ENCODE data around the gene TPK1. TPM values are rescaled to one million over a fixed set of nuclear protein-coding genes. Genes with fewer than 3 reads are reported as not detected.

Gene TPK1
- total and polyA plus RNA-seq, 2 of the 8 experiments (the other 6 are each of a cell fraction or from before 2014, with no cell fraction given), result 1.9 to 2.7 TPM

DNA sequence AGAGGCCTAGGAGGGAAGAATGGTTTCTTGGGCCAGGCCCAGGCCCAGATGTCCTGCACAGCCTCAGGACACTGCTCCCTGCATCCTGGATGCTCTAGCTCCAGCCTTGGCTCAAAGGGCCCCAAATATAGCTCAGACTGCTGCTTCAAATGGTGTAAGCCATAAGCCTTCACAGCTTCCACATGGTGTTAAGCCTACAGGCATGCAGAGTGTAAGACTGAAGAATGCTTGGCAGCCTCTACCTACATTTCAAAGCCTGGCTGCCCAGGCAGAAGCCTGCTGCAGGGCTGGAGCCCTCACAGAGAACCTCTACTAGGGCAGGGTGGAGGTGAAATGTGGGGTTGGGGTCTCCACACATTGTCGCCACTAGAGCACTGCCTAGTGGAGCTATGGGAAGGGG lies 118.1 kb downstream of the TPK1 start:
- Histone ChIP-seq H3K14ac (ENCODE audit: insufficient read length) (no peak overlapping the region), H2BK15ac (ENCODE audit: low read length) (no peak overlapping the region), H3K4me3 (ENCODE audit: extremely low read depth in 1 of 4, insufficient read depth in 2 of 4, low read depth in 3 of 4, low read length in 4 of 4) (no peak overlapping the region), H2BK120ac (replicated peaks; ENCODE audit: low read depth, low read length) (no peak overlapping the region), H3K36me3 (ENCODE audit: control insufficient read depth in 2 of 4, insufficient read depth in 4 of 4, low read length in 3 of 4) (no peaks in the 10 kb centered on the region), H3K4me1 (replicated peaks in 1 of 4; ENCODE audit: control insufficient read depth in 3 of 4, insufficient read depth in 4 of 4, low read length in 3 of 4) (peaks cover 0 to 4% (median 1%) of the 10 kb centered on the region in 4 experiments; a peak in 3 of 7 replicates), H3K56ac (replicated peaks; ENCODE audit: insufficient read length, low read depth, low read length) (no peak overlapping the region), H3K18ac (ENCODE audit: extremely low read depth, low read length) (no peak overlapping the region), H4K5ac (ENCODE audit: insufficient read length, low read depth, low read length) (no peak overlapping the region), H3K23ac (ENCODE audit: insufficient read length) (no peak overlapping the region), H2AK5ac (ENCODE audit: low read depth, low read length) (no peak overlapping the region), H4K20me1 (replicated peaks in 1 of 2; ENCODE audit: control insufficient read depth in 1 of 2, insufficient read depth in 2 of 2, low read length in 2 of 2) (no peaks in the 10 kb centered on the region), H4K8ac (ENCODE audit: extremely low read depth, insufficient read depth, low read length) (no peak overlapping the region), H3K23me2 (ENCODE audit: low read depth, low read length) (no peaks in the 10 kb centered on the region), H3K4me2 (ENCODE audit: insufficient read depth in 1 of 2, low read depth in 2 of 2, low read length in 2 of 2) (no peak overlapping the region), H3K27ac (ENCODE audit: low read depth, low read length) (no peak overlapping the region), H4K91ac (replicated peaks; ENCODE audit: insufficient read length, low read length) (no peak overlapping the region), H2BK20ac (ENCODE audit: low read length) (no peak overlapping the region), H2BK12ac (ENCODE audit: low read depth, low read length) (no peak overlapping the region), H3K79me2 (ENCODE audit: control insufficient read depth in 1 of 2, insufficient read depth in 2 of 2, low read length in 2 of 2) (no peaks in the 10 kb centered on the region), H2BK5ac (ENCODE audit: low read depth, low read length) (no peak overlapping the region), H3K4ac (replicated peaks; ENCODE audit: insufficient read length, low read depth, low read length) (no peak overlapping the region), H3K79me1 (ENCODE audit: low read depth, low read length) (no peaks in the 10 kb centered on the region), H3K9ac (replicated peaks in 1 of 4; ENCODE audit: extremely low read depth in 1 of 4, low read depth in 3 of 4, low read length in 3 of 4) (no peak overlapping the region), H2AFZ (ENCODE audit: low read length) (no peak overlapping the region), H3K27me3 (replicated peaks in 1 of 4; ENCODE audit: control insufficient read depth in 3 of 4, extremely low read depth in 1 of 4, insufficient read depth in 3 of 4, low read length in 3 of 4) (no peaks in the 10 kb centered on the region), H3K9me3 (ENCODE audit: insufficient read depth in 2 of 2, low read depth in 1 of 2, low read length in 1 of 2) (peaks cover 0 to 5% of the 10 kb centered on the region in 2 experiments; a peak in 2 of 4 replicates)
- DNase-seq (ENCODE audit: low read depth in 1 of 2, low spot score in 2 of 2) (no peak), FAIRE-seq (no peak)
- ChIA-PET CTCF (ENCODE audit: partially characterized antibody) (no interaction called here), POLR2A (ENCODE audit: partially characterized antibody) (interaction anchor here (1.5 kb wide), 1 partner anchor 9 kb away, joined by 4 read pairs; no protein-coding TSS in a partner anchor)
- 100% methylated on average over 1 of the region's 1 CpG; no CpG with 5 or more reads in 1 of the 2 experiments for WGBS, 2 experiments (ENCODE audit: extremely low coverage in 1 of 2, insufficient coverage in 1 of 2, insufficient read length in 1 of 2, insufficient replicate concordance in 2 of 2, low coverage in 1 of 2, low lambda C conversion rate in 2 of 2, missing lambda C conversion rate in 1 of 2)
- no peak for TF ChIP-seq TBP (IDR thresholded peaks at IDR 0.05; ENCODE audit: low read depth, low read length)
- no peak for TF ChIP-seq PHF8 (conservative IDR thresholded peaks at IDR 0.05; ENCODE audit: low read depth, low read length)
- TF ChIP-seq BACH1 (IDR thresholded peaks at IDR 0.05; ENCODE audit: low read length), result no peak
- TF ChIP-seq, protein P1, sequence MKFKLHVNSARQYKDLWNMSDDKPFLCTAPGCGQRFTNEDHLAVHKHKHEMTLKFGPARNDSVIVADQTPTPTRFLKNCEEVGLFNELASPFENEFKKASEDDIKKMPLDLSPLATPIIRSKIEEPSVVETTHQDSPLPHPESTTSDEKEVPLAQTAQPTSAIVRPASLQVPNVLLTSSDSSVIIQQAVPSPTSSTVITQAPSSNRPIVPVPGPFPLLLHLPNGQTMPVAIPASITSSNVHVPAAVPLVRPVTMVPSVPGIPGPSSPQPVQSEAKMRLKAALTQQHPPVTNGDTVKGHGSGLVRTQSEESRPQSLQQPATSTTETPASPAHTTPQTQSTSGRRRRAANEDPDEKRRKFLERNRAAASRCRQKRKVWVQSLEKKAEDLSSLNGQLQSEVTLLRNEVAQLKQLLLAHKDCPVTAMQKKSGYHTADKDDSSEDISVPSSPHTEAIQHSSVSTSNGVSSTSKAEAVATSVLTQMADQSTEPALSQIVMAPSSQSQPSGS (IDR thresholded peaks at IDR 0.05; ENCODE audit: low read length), result no peak
- TF ChIP-seq NRF1 (IDR thresholded peaks at IDR 0.05; ENCODE audit: low read depth, low read length), result no peak
- no peak for TF ChIP-seq SP2 (IDR thresholded peaks at IDR 0.05; ENCODE audit: low read length)
- TF ChIP-seq CEBPB (IDR thresholded peaks at IDR 0.05; ENCODE audit: low read depth, low read length), result no peak
- no peak for TF ChIP-seq CHD2 (IDR thresholded peaks at IDR 0.05; ENCODE audit: low read length)
- TF ChIP-seq CREB1 (IDR thresholded peaks at IDR 0.05), result no peak
- TF ChIP-seq, protein P2, sequence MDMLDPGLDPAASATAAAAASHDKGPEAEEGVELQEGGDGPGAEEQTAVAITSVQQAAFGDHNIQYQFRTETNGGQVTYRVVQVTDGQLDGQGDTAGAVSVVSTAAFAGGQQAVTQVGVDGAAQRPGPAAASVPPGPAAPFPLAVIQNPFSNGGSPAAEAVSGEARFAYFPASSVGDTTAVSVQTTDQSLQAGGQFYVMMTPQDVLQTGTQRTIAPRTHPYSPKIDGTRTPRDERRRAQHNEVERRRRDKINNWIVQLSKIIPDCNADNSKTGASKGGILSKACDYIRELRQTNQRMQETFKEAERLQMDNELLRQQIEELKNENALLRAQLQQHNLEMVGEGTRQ (IDR thresholded peaks at IDR 0.05; ENCODE audit: low read length), result no peak
- TF ChIP-seq, protein P3, sequence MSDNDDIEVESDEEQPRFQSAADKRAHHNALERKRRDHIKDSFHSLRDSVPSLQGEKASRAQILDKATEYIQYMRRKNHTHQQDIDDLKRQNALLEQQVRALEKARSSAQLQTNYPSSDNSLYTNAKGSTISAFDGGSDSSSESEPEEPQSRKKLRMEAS (IDR thresholded peaks at IDR 0.05), result peak; percentile 64
- no peak for TF ChIP-seq GABPA (IDR thresholded peaks at IDR 0.05; ENCODE audit: borderline replicate concordance, insufficient read depth, low read length)
- no peak for TF ChIP-seq BRCA1 (IDR thresholded peaks at IDR 0.05; ENCODE audit: low read depth, low read length)

All from H1 (cell line).